HEK293T (cell line): ENCODE measurements around the gene SGTA.

Experiments used
- ARNT ChIP-seq: fragments of 450-650 bp; IDR thresholded peaks from 2 replicates; pipeline ENCODE4 v1.6.1; 2017; ENCODE audit warnings: mild to moderate bottlenecking
- BHLHE40 ChIP-seq: fragments of 450-650 bp; IDR thresholded peaks from 2 replicates; pipeline ENCODE4 v1.6.1; 2016; ENCODE audit warnings: mild to moderate bottlenecking, moderate library complexity, borderline replicate concordance
- LEF1 ChIP-seq: fragments of 450-650 bp; IDR thresholded peaks from 2 replicates; pipeline ENCODE4 v1.6.1; 2017; ENCODE audit warnings: mild to moderate bottlenecking, borderline replicate concordance
- NFRKB ChIP-seq: fragments of 450-650 bp; IDR thresholded peaks from 2 replicates; pipeline ENCODE4 v1.6.1; 2016; ENCODE audit warnings: mild to moderate bottlenecking, moderate library complexity
- SP1 ChIP-seq: fragments of 450-650 bp; IDR thresholded peaks from 2 replicates; pipeline ENCODE4 v1.6.1; 2017
- SUZ12 ChIP-seq: fragments of 450-650 bp; IDR thresholded peaks from 2 replicates; pipeline ENCODE4 v1.6.1; 2016; ENCODE audit warnings: mild to moderate bottlenecking
- TARDBP ChIP-seq: fragments of 450-650 bp; IDR thresholded peaks from 2 replicates; pipeline ENCODE4 v1.6.1; 2016
- ZNF384 ChIP-seq: fragments of 450-650 bp; IDR thresholded peaks from 2 replicates; pipeline ENCODE4 v1.6.1; 2016

DNA sequence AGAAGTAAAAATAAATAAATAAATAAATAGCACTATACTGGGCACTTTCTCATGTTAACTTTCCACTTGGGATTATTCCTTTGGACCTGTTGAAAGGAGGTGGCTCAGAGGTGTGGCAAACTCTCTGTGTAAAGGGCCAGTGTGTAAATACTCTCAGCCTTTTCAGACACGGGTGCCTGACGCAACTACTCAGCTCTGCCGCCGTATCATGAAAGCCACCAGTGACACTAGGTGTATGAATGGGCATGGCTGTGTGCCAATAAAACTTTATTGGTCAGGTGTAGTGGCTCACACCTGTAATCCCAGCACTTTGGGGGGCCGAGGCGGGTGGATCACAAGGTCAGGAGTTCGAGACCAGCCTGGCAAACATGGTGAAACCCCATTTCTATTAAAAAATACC, 23.1 kb downstream of the SGTA start:
- TF ChIP-seq BHLHE40 (no peak), SUZ12 (no peak), SP1 (no peak), TARDBP (no peak), NFRKB (no peak), LEF1 (no peak), ZNF384 (no peak), ARNT (no peak)
